ENCODE results near the gene KLHL22.
A peak's percentile ranks its signal among the peaks of the same experiment; 100 is the strongest.

KLHL22 gene

GRCh38 chr22:20506543-20507252, 11.1 kb upstream of the KLHL22 start:
- TF ChIP-seq TAF1 (IDR thresholded peaks at IDR 0.05; ENCODE audit: low read depth) (no peak), FOXM1 (IDR thresholded peaks at IDR 0.05; ENCODE audit: borderline replicate concordance, low read depth) (no peak), TEAD4 (IDR thresholded peaks at IDR 0.05) (no peak), REST (IDR thresholded peaks at IDR 0.05; ENCODE audit: low read depth) (no peak), CREB1 (IDR thresholded peaks at IDR 0.05; ENCODE audit: low read depth) (no peak), ZBTB7A (IDR thresholded peaks at IDR 0.05; ENCODE audit: low read depth) (no peak)
- TF ChIP-seq, protein P1, sequence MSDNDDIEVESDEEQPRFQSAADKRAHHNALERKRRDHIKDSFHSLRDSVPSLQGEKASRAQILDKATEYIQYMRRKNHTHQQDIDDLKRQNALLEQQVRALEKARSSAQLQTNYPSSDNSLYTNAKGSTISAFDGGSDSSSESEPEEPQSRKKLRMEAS (IDR thresholded peaks at IDR 0.05): no peak

- TF ChIP-seq NFIC (IDR thresholded peaks at IDR 0.05) (peak; percentile 88), EP300 (IDR thresholded peaks at IDR 0.05; ENCODE audit: borderline replicate concordance) (peak; percentile 63; the same call in 1 of the 2 replicates), TEAD4 (IDR thresholded peaks at IDR 0.05) (peak; percentile 64), FOXM1 (IDR thresholded peaks at IDR 0.05; ENCODE audit: borderline replicate concordance, low read depth) (0 out of 2 replicates have a peak, but pooled peaks have one; percentile 23)
Measured at GRCh38 chr22:20504293-20504922, 8.8 kb upstream of the KLHL22 start.

- 0 out of 2 replicates have a peak, but pooled peaks have one; percentile 24 for TF ChIP-seq NFIC (IDR thresholded peaks at IDR 0.05)
- 0 out of 2 replicates have a peak, but pooled peaks have one; percentile 9 for TF ChIP-seq RAD21 (IDR thresholded peaks at IDR 0.05; ENCODE audit: low read depth)
- TF ChIP-seq EGR1 (IDR thresholded peaks at IDR 0.05): no peak
- TF ChIP-seq TCF12 (IDR thresholded peaks at IDR 0.05; ENCODE audit: low read depth): peak; percentile 26; the same call in 1 of the 2 replicates
Measured at GRCh38 chr22:20503816-20504215, 8.2 kb upstream of the KLHL22 start.

DNA sequence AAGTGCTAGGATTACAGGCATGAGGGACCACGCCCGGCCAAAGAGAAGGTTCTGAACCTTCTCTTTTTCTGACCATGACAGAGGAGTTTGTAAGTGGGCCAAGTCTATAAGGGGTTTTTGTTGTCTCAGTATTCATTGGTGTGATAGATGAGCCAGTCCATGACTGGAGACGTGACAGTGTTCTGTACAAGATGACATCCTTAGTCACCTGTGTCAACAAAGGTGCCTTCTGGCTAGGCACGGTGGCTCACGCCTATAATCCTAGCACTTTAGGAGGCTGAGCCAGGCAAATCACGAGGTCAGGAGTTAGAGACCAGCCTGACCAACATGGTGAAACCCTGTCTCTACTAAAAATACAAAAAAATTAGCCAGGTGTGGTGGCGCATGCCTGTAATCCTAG, 4.2 kb upstream of the KLHL22 start:
- TF ChIP-seq EGR1 (IDR thresholded peaks at IDR 0.05) (no peak), ZBTB7A (IDR thresholded peaks at IDR 0.05; ENCODE audit: low read depth) (no peak), NFIC (IDR thresholded peaks at IDR 0.05) (no peak), EP300 (IDR thresholded peaks at IDR 0.05; ENCODE audit: borderline replicate concordance) (no peak), TCF12 (IDR thresholded peaks at IDR 0.05; ENCODE audit: low read depth) (no peak), TEAD4 (IDR thresholded peaks at IDR 0.05) (no peak), TAF1 (IDR thresholded peaks at IDR 0.05; ENCODE audit: low read depth) (no peak), REST (IDR thresholded peaks at IDR 0.05; ENCODE audit: low read depth) (no peak), CREB1 (IDR thresholded peaks at IDR 0.05; ENCODE audit: low read depth) (no peak), CEBPB (IDR thresholded peaks at IDR 0.05) (no peak), YY1 (IDR thresholded peaks at IDR 0.05; ENCODE audit: low read depth) (no peak), FOXM1 (IDR thresholded peaks at IDR 0.05; ENCODE audit: borderline replicate concordance, low read depth) (no peak), RAD21 (IDR thresholded peaks at IDR 0.05; ENCODE audit: low read depth) (no peak), USF1 (IDR thresholded peaks at IDR 0.05) (no peak)
- TF ChIP-seq, protein P1 (IDR thresholded peaks at IDR 0.05): no peak

GRCh38 chr22:20498913-20499312, 3.3 kb upstream of the KLHL22 start:
- no peak for TF ChIP-seq FOXM1 (IDR thresholded peaks at IDR 0.05; ENCODE audit: borderline replicate concordance, low read depth)
- TF ChIP-seq TCF12 (IDR thresholded peaks at IDR 0.05; ENCODE audit: low read depth): no peak
- TF ChIP-seq TAF1 (IDR thresholded peaks at IDR 0.05; ENCODE audit: low read depth): no peak
- TF ChIP-seq REST (IDR thresholded peaks at IDR 0.05; ENCODE audit: low read depth): no peak
- TF ChIP-seq ZBTB7A (IDR thresholded peaks at IDR 0.05; ENCODE audit: low read depth): no peak
- no peak for TF ChIP-seq EP300 (IDR thresholded peaks at IDR 0.05; ENCODE audit: borderline replicate concordance)
- TF ChIP-seq NFIC (IDR thresholded peaks at IDR 0.05): no peak
- TF ChIP-seq, protein P1 (IDR thresholded peaks at IDR 0.05): no peak
- no peak for TF ChIP-seq RAD21 (IDR thresholded peaks at IDR 0.05; ENCODE audit: low read depth)
